Progenitor cell of endocrine pancreas (in vitro differentiated cells): Measurements from ENCODE around the gene CENPU. TPM values are rescaled to one million over a fixed set of nuclear protein-coding genes. Genes with fewer than 3 reads are reported as not detected.
"Not testable (repeated sequence)": the region's sequence is repeated elsewhere in the genome, so short reads cannot be mapped to it uniquely, and the experiment has no call there.

Experiments used
- DNase-seq: peaks from one replicate; pipeline ENCODE4 v3.0.0; 2021; ENCODE audit warnings: low spot score; ENCODE audit not compliant: unreplicated experiment
- H3K27ac Mint-ChIP-seq: 2 replicates; pipeline ENCODE4 v1.8.0; 2021; ENCODE audit warnings: mild to moderate bottlenecking, moderate library complexity, mixed read lengths
- H3K27me3 Mint-ChIP-seq: 2 replicates; pipeline ENCODE4 v1.8.0; 2021; ENCODE audit warnings: mixed read lengths
- H3K36me3 Mint-ChIP-seq: 2 replicates; pipeline ENCODE4 v1.8.0; 2022; ENCODE audit warnings: mixed read lengths; ENCODE audit not compliant: insufficient read depth
- H3K4me1 Mint-ChIP-seq: 2 replicates; pipeline ENCODE4 v1.8.0; 2021; ENCODE audit warnings: low read depth, mixed read lengths
- H3K4me3 Mint-ChIP-seq: 2 replicates; pipeline ENCODE4 v1.8.0; 2021; ENCODE audit warnings: low read depth, mild to moderate bottlenecking, moderate library complexity, mixed read lengths
- H3K9me3 Mint-ChIP-seq: 2 replicates; pipeline ENCODE4 v1.8.0; 2021; ENCODE audit warnings: low read depth, mixed read lengths
- CTCF ChIP-seq: fragments of 200-600 bp; sonication (generic); IDR thresholded peaks from one replicate; pipeline ENCODE4 v1.5.0; 2021; ENCODE audit warnings: antibody characterized with exemption, mild to moderate bottlenecking; ENCODE audit not compliant: unreplicated experiment
- long read RNA-seq: library from polyadenylated mRNA; unstranded; transcript quantifications from one replicate; pipeline ENCODE4 v2.0.0, GENCODE V29; 2020
- total RNA-seq: library from RNA; stranded (reverse); gene quantifications from 2 replicates; pipeline ENCODE4 v1.2.1, GENCODE V29; 2021

The CENPU gene
- 39.2 and 39.7 TPM in 2 replicates for total RNA-seq
- long read RNA-seq, transcript CENPU-205 (12 exons, 1,549 nt): minor isoform, 20 of 118 reads
- long read RNA-seq, transcript CENPU-201 (13 exons, 1,998 nt): major isoform, 79 of 118 reads
- long read RNA-seq, partial matches to known transcripts: 12 of 118 reads
- long read RNA-seq, other reads (novel, unspliced or antisense): 7 of 118 reads

- Mint-ChIP-seq H3K4me3 (peak within 1 kb of the TSS; percentile 91), H3K27me3 (no peaks in the 10 kb centered on the region), H3K4me1 (peaks cover 17% of the 10 kb centered on the region), H3K27ac (peak within 1 kb of the TSS; percentile 96), H3K9me3 (no peaks in the 10 kb centered on the region), H3K36me3 (no peaks in the 10 kb centered on the region)
- DNase-seq: peak; percentile 97
- no peak for TF ChIP-seq CTCF
Observed at GRCh38 chr4:184733654-184734524, at the start of gene CENPU. CENPU (minus strand) TSS chr4:184734096; CDS start chr4:184734062, 34 bp downstream.

- no peak for TF ChIP-seq CTCF
- no peak overlapping the region for H3K27ac Mint-ChIP-seq
Observed at GRCh38 chr4:184782731-184783373, 49.0 kb upstream of the CENPU start.

GRCh38 chr4:184779160-184779559 lies 45.3 kb upstream of the CENPU start:
- Mint-ChIP-seq H3K4me1 (peaks cover 12% of the 10 kb centered on the region), H3K27me3 (peaks cover 42% of the 10 kb centered on the region)
- not testable (repeated sequence) for H3K4me3 Mint-ChIP-seq, H3K27ac Mint-ChIP-seq, H3K36me3 Mint-ChIP-seq, H3K9me3 Mint-ChIP-seq, DNase-seq

More at GRCh38 chr4:184782731-184783373, 49.0 kb upstream of the CENPU start:
- no peaks in the 10 kb centered on the region for H3K4me1 Mint-ChIP-seq
- no peak for DNase-seq
- H3K36me3 Mint-ChIP-seq: peaks cover 3% of the 10 kb centered on the region
- H3K27me3 Mint-ChIP-seq: peaks cover 19% of the 10 kb centered on the region
- no peak overlapping the region for H3K4me3 Mint-ChIP-seq
- H3K9me3 Mint-ChIP-seq: peaks cover 3% of the 10 kb centered on the region

- Mint-ChIP-seq H3K4me3 (no peak overlapping the region), H3K4me1 (peaks cover 12% of the 10 kb centered on the region), H3K27me3 (peaks cover 45% of the 10 kb centered on the region), H3K27ac (peak overlapping the region; percentile 69), H3K36me3 (peaks cover 3% of the 10 kb centered on the region), H3K9me3 (peaks cover 3% of the 10 kb centered on the region)
- no peak for TF ChIP-seq CTCF
- no peak for DNase-seq
Observed at GRCh38 chr4:184778325-184778724, 44.4 kb upstream of the CENPU start.

- H3K4me3 Mint-ChIP-seq: no peak overlapping the region
- H3K4me1 Mint-ChIP-seq: peaks cover 12% of the 10 kb centered on the region
- no peak overlapping the region for H3K27ac Mint-ChIP-seq
- no peak for TF ChIP-seq CTCF
- no peak for DNase-seq
- peaks cover 3% of the 10 kb centered on the region for H3K9me3 Mint-ChIP-seq
- peaks cover 38% of the 10 kb centered on the region for H3K27me3 Mint-ChIP-seq
- H3K36me3 Mint-ChIP-seq: peaks cover 3% of the 10 kb centered on the region
Observed at GRCh38 chr4:184776821-184777220, 42.9 kb upstream of the CENPU start.
